ENCODE data around the gene RNASE4. TPM values are rescaled to one million over a fixed set of nuclear protein-coding genes. Genes with fewer than 3 reads are reported as not detected.

The RNASE4 gene
- total and polyA plus RNA-seq, 10 of the 15 experiments (the other 5 are each of a cell fraction or from before 2014, with no cell fraction given) = 0.87 to 2.6 (median 1.3) TPM

GRCh38 chr14:20681348-20682126 lies 2.8 kb upstream of the RNASE4 start (continued):
- peak; percentile 80 for TF ChIP-seq SPI1 (IDR thresholded peaks at IDR 0.05; ENCODE audit: borderline replicate concordance, insufficient read depth, low read depth, low read length)
- TF ChIP-seq LARP7 (IDR thresholded peaks at IDR 0.05) = 0 out of 2 replicates have a peak, but pooled peaks have one; percentile 33
- no peak for TF ChIP-seq ZZZ3 (IDR thresholded peaks at IDR 0.05; ENCODE audit: control insufficient read depth, insufficient read length, low read depth)
- TF ChIP-seq CHD1 (IDR thresholded peaks at IDR 0.05; ENCODE audit: low read depth, low read length) = no peak
- peak in 1 of 2 experiments; percentile 94; a peak in 2 of 4 replicates for TF ChIP-seq ETV6 (conservative IDR thresholded peaks at IDR 0.05 in 1 of 2, IDR thresholded peaks at IDR 0.05 in 1 of 2; ENCODE audit: borderline replicate concordance in 1 of 2, low read depth in 1 of 2)
- TF ChIP-seq GABPA (IDR thresholded peaks at IDR 0.05; ENCODE audit: low read depth) = peak; percentile 54; the same call in 1 of the 2 replicates
- no peak for TF ChIP-seq ATF7 (IDR thresholded peaks at IDR 0.05; ENCODE audit: low read depth)
- TF ChIP-seq GATAD2B (conservative IDR thresholded peaks at IDR 0.05; ENCODE audit: low read depth) = no peak
- no peak for TF ChIP-seq ESRRA (IDR thresholded peaks at IDR 0.05; ENCODE audit: low read length)
- no peak for TF ChIP-seq POLR2A (IDR thresholded peaks at IDR 0.05; ENCODE audit: low read depth, low read length)
- no peak for TF ChIP-seq JUND (IDR thresholded peaks at IDR 0.05; ENCODE audit: low read depth, low read length)
- TF ChIP-seq RFX5 (IDR thresholded peaks at IDR 0.05; ENCODE audit: low read depth, low read length) = no peak
- TF ChIP-seq FOS (IDR thresholded peaks at IDR 0.05; ENCODE audit: borderline replicate concordance, extremely low read depth, insufficient read length) = no peak
- TF ChIP-seq CREB1 (IDR thresholded peaks at IDR 0.05; ENCODE audit: low read depth) = peak; percentile 36; the same call in 1 of the 2 replicates
- no peak for TF ChIP-seq NFXL1 (IDR thresholded peaks at IDR 0.05; ENCODE audit: borderline replicate concordance)
- TF ChIP-seq ZBTB33 (IDR thresholded peaks at IDR 0.05) = 0 out of 2 replicates have a peak, but pooled peaks have one; percentile 46
- peak; percentile 47; the same call in 1 of the 2 replicates for TF ChIP-seq CBX5 (IDR thresholded peaks at IDR 0.05; ENCODE audit: low read depth)
- no peak; the same call in 1 of the 2 replicates for TF ChIP-seq PKNOX1 (IDR thresholded peaks at IDR 0.05)
- no peak for TF ChIP-seq ATF3 (IDR thresholded peaks at IDR 0.05; ENCODE audit: borderline replicate concordance, extremely low read depth, low read depth, low read length)
- peak; percentile 93 for TF ChIP-seq ZNF217 (IDR thresholded peaks at IDR 0.05)
- TF ChIP-seq TARDBP (IDR thresholded peaks at IDR 0.05; ENCODE audit: borderline replicate concordance) = peak; percentile 96
- no peak for TF ChIP-seq KDM1A (IDR thresholded peaks at IDR 0.05; ENCODE audit: borderline replicate concordance)
- no peak for TF ChIP-seq E4F1 (IDR thresholded peaks at IDR 0.05; ENCODE audit: borderline replicate concordance, partially characterized antibody)

Measured in GM12878 (cell line).